ENCODE measurements around the gene FRAS1.

Gene FRAS1

GRCh38 chr4:78551420-78552351, 494.6 kb downstream of the FRAS1 start, which contains the start of gene ANXA3:
ANXA3 (plus strand) TSS chr4:78551770; CDS start chr4:78554474, 2,704 bp downstream.
- no peak for TF ChIP-seq CTCF (IDR thresholded peaks at IDR 0.05; ENCODE audit: borderline replicate concordance, control extremely low read depth, extremely low read depth, insufficient read depth, missing control alignments)
- peak; percentile 57 for DNase-seq (ENCODE audit: low spot score)
- in situ Hi-C loops (cut with MboI; ENCODE audit: low sequenced_read_pairs, unreplicated experiment) = no loop called here

DNA sequence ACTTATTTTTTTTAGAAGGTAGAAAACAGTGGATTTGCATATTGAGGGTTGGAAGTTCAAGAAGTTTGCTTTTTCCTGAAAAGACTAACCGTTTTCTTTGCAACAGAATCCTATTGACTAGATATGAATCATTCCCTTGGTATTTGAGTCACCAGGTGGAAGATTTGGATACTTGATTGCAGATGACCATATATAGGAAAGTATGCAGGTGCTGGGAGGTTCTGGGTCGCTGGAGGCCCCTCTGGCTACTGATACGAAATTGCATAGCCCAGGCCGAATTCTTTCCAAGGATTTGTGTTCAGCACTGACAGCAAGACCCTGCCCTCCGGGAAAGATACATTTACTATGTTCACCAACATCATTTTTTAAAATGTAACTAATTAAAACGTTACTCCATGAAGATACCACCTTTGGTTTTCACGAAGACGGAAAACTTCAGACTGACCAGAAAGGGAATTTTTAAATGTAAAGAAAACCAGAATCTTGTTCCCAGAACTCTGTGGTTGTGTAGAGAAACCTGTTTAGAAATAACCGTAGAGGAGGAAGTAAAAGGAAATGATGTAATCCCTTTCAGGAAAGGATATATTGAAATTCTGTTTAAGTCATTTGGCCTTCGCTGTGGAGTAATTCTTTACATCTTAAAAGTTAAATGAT, 495.4 kb downstream of the FRAS1 start:
- DNase-seq (ENCODE audit: low spot score) = no peak
- in situ Hi-C loops (cut with MboI; ENCODE audit: low sequenced_read_pairs, unreplicated experiment) = no loop called here

DNA sequence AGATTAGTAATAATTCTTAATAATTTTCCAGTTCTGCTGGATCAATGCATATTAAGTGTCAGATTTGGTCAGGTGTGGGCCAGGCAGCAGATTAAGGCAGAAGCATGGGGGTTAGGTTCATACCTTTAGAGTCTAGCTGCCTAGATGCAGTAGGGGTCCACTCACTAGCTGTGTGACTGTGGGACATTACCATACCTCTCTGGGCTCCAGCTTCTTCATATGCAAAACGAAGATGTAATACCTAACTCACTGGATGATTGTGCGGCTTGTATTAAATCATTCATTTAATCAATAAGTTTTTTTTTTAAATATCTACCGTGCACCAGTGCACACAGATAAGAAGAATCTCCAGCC, 495.9 kb downstream of the FRAS1 start:
- DNase-seq (ENCODE audit: low spot score) = no peak
- no peak for TF ChIP-seq CTCF (IDR thresholded peaks at IDR 0.05; ENCODE audit: borderline replicate concordance, control extremely low read depth, extremely low read depth, insufficient read depth, missing control alignments)
- in situ Hi-C loops (cut with MboI; ENCODE audit: low sequenced_read_pairs, unreplicated experiment) = no loop called here

More for the DNA sequence above, 495.4 kb downstream of the FRAS1 start:
- TF ChIP-seq CTCF (IDR thresholded peaks at IDR 0.05; ENCODE audit: borderline replicate concordance, control extremely low read depth, extremely low read depth, insufficient read depth, missing control alignments) = no peak

- DNase-seq (ENCODE audit: low spot score) = no peak
- TF ChIP-seq CTCF (IDR thresholded peaks at IDR 0.05; ENCODE audit: borderline replicate concordance, control extremely low read depth, extremely low read depth, insufficient read depth, missing control alignments) = no peak
- in situ Hi-C loops (cut with MboI; ENCODE audit: low sequenced_read_pairs, unreplicated experiment) = no loop called here
These were observed 496.5 kb downstream of the FRAS1 start for GRCh38 chr4:78553529-78554060.

DNA sequence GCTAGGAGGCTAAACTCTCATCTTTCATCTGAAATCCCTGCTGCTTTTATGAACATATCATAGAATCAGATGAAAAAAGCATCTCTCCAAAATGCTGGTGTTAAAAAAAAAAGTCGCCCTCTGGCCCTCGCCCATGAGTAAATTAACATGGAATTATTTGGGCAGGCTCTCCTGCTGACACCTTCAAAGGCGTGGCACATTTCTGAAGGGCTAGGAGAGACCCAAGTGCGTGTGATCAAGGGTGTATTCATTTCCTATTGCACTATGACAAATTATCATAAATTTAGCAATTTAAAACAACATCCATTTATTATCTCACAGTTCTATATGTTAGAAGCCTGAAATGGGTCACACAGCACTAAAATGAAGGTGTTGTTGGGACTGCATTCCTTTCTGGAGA, 499.5 kb downstream of the FRAS1 start:
- TF ChIP-seq CTCF (IDR thresholded peaks at IDR 0.05; ENCODE audit: borderline replicate concordance, control extremely low read depth, extremely low read depth, insufficient read depth, missing control alignments) = no peak
- in situ Hi-C loops (cut with MboI; ENCODE audit: low sequenced_read_pairs, unreplicated experiment) = no loop called here
- DNase-seq (ENCODE audit: low spot score) = no peak

DNA sequence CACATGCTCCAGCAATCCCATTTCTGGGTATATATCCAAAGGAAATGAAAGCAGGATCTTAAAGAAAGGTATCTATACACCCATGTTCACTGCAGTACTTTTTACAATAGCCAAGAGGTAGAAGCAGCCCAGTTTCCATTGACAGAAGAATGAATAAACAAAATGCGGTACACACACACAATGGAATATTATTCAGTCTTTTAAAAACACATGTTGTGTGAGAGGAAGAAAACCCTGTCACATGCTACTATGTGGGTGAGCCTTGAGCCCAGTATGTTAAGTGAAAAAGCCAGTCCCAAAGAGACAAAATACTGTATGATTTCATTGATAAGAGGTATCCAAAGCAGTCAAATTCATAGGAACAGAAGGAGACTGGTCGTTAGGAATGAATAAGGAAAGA, 500.7 kb downstream of the FRAS1 start:
- in situ Hi-C loops (cut with MboI; ENCODE audit: low sequenced_read_pairs, unreplicated experiment) = no loop called here
- no peak for TF ChIP-seq CTCF (IDR thresholded peaks at IDR 0.05; ENCODE audit: borderline replicate concordance, control extremely low read depth, extremely low read depth, insufficient read depth, missing control alignments)
- no peak for DNase-seq (ENCODE audit: low spot score)

All from GM13976 (cell line).